ENCODE data around the gene MRPS11. TPM values are rescaled to one million over a fixed set of nuclear protein-coding genes. Genes with fewer than 3 reads are reported as not detected.

MRPS11 gene
- total RNA-seq, 1 experiment from 2014 or later: 47.4 TPM

DNA sequence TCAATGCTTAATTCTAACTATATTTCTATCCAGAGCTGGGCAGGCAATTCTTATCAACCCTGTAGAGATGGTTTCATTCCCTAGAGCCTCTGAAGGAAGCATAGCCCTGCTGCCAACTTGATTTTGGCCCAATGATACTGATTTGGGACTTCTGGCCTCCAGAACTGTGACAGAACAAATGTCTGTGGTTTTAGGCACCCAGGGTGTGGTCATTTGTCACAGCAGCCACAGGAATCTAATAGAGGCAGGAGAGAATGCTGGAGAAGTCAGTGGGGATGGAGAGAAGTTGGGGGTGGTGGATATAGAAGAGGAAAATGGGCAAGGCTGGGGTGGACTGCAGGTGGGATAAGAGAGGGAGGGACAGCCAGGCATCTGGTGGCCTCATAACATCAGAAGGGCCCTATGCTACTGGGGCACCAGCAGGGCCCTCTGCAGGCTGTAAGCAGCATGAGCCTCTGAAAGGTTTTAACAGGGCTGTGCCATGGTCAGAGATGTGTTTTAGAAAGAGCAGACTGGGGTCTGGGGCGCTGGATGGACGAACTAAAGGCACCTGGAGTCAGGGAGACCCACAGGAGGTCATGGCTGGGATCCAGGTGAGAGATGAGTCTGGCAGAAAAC is 19.8 kb downstream of the MRPS11 start:
- Histone ChIP-seq H3K9me2 (ENCODE audit: insufficient read depth) (no peaks in the 10 kb centered on the region), H2AFZ (ENCODE audit: low read depth, low read length, poor library complexity, severe bottlenecking) (no peak overlapping the region), H3K9me3 (ENCODE audit: control insufficient read depth in 1 of 2, insufficient read depth in 1 of 2, low read depth in 1 of 2, low read length in 2 of 2) (no peaks in the 10 kb centered on the region), H3K27me3 (ENCODE audit: insufficient read depth, low read length) (no peaks in the 10 kb centered on the region), H3K4me3 (replicated peaks in 1 of 2; ENCODE audit: low read depth in 1 of 2, low read length in 2 of 2) (no peak overlapping the region), H3K4me1 (ENCODE audit: control insufficient read depth in 1 of 2, insufficient read depth in 2 of 2, low read length in 2 of 2) (peaks cover 0 to 8% of the 10 kb centered on the region in 2 experiments; a peak in 2 of 4 replicates), H3K9ac (ENCODE audit: low read length) (no peak overlapping the region), H3K79me2 (ENCODE audit: insufficient read depth, low read length) (no peaks in the 10 kb centered on the region), H3K36me3 (ENCODE audit: control insufficient read depth in 1 of 2, insufficient read depth in 2 of 2, low read length in 2 of 2) (no peaks in the 10 kb centered on the region), H3K27ac (ENCODE audit: low read depth, low read length) (no peak overlapping the region), H3K4me2 (ENCODE audit: low read length) (peak overlapping the region; percentile 31; the same call in 1 of the 2 replicates), H4K20me1 (ENCODE audit: insufficient read depth) (no peaks in the 10 kb centered on the region)
- ATAC-seq: peak; percentile 66
- TF ChIP-seq, protein P1, sequence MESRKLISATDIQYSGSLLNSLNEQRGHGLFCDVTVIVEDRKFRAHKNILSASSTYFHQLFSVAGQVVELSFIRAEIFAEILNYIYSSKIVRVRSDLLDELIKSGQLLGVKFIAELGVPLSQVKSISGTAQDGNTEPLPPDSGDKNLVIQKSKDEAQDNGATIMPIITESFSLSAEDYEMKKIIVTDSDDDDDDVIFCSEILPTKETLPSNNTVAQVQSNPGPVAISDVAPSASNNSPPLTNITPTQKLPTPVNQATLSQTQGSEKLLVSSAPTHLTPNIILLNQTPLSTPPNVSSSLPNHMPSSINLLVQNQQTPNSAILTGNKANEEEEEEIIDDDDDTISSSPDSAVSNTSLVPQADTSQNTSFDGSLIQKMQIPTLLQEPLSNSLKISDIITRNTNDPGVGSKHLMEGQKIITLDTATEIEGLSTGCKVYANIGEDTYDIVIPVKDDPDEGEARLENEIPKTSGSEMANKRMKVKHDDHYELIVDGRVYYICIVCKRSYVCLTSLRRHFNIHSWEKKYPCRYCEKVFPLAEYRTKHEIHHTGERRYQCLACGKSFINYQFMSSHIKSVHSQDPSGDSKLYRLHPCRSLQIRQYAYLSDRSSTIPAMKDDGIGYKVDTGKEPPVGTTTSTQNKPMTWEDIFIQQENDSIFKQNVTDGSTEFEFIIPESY (IDR thresholded peaks at IDR 0.05; ENCODE audit: extremely low read depth, insufficient replicate concordance, low read length): no peak
- TF ChIP-seq, protein P2, sequence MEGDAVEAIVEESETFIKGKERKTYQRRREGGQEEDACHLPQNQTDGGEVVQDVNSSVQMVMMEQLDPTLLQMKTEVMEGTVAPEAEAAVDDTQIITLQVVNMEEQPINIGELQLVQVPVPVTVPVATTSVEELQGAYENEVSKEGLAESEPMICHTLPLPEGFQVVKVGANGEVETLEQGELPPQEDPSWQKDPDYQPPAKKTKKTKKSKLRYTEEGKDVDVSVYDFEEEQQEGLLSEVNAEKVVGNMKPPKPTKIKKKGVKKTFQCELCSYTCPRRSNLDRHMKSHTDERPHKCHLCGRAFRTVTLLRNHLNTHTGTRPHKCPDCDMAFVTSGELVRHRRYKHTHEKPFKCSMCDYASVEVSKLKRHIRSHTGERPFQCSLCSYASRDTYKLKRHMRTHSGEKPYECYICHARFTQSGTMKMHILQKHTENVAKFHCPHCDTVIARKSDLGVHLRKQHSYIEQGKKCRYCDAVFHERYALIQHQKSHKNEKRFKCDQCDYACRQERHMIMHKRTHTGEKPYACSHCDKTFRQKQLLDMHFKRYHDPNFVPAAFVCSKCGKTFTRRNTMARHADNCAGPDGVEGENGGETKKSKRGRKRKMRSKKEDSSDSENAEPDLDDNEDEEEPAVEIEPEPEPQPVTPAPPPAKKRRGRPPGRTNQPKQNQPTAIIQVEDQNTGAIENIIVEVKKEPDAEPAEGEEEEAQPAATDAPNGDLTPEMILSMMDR (IDR thresholded peaks at IDR 0.05 in 2 of 3, conservative IDR thresholded peaks at IDR 0.05 in 1 of 3; ENCODE audit: borderline replicate concordance in 1 of 3, insufficient read depth in 1 of 3, low read depth in 2 of 3, low read length in 2 of 3): peak in 1 of 3 experiments; percentile 26; a peak in 2 of 6 replicates
- DNase-seq (ENCODE audit: low read depth, low spot score): no peak
- ChIA-PET CTCF (no interaction called here), POLR2A (no interaction called here), RAD21 (ENCODE audit: low non-redundant PET in 1 of 2, low total read pairs in 2 of 2, uncharacterized antibody in 2 of 2, unreplicated experiment in 2 of 2) (no interaction called here)
- BruUV-seq (replicated peaks): no TSS peak
- intact Hi-C loops (cut with micrococcal nuclease): no loop called here

All from HCT116 (cell line).